Measurements from ENCODE around the gene FAM76B. TPM values are rescaled to one million over a fixed set of nuclear protein-coding genes. Genes with fewer than 3 reads are reported as not detected.

The FAM76B gene
- total RNA-seq, 2 experiments from 2014 or later: 51.6 to 71.2 TPM

- DNase-seq: no peak
- H3K9me3 Mint-ChIP-seq: no peaks in the 10 kb centered on the region
- H3K4me3 Mint-ChIP-seq: no peak overlapping the region
- CTCF ChIA-PET: interaction anchor here (3.0 kb wide), 1 partner anchor 17 kb away, joined by 10 read pairs; no protein-coding TSS in a partner anchor
- peaks cover 12% of the 10 kb centered on the region for H3K4me1 Mint-ChIP-seq
- no peak overlapping the region for H3K27ac Mint-ChIP-seq
- POLR2A ChIA-PET: no interaction called here
- H3K27me3 Mint-ChIP-seq: peaks cover 3% of the 10 kb centered on the region
- H3K36me3 Mint-ChIP-seq (ENCODE audit: low read depth): no peaks in the 10 kb centered on the region
These were observed 66.1 kb downstream of the FAM76B start for GRCh38 chr11:95723361-95723942.

GRCh38 chr11:95720195-95720594 lies 69.4 kb downstream of the FAM76B start:
- POLR2A ChIA-PET: no interaction called here

More at GRCh38 chr11:95720195-95720594, 69.4 kb downstream of the FAM76B start:
- CTCF ChIA-PET: no interaction called here
- Mint-ChIP-seq H3K4me1 (peaks cover 26% of the 10 kb centered on the region), H3K36me3 (ENCODE audit: low read depth) (no peaks in the 10 kb centered on the region), H3K9me3 (no peaks in the 10 kb centered on the region), H3K27me3 (no peaks in the 10 kb centered on the region), H3K27ac (no peak overlapping the region), H3K4me3 (no peak overlapping the region)
- no peak for DNase-seq

Other genes starting within 250 kb of the FAM76B start
- 10 to 100 TPM; 67.7 to 73.2 TPM for gene CEP57, start 716 bp upstream of the FAM76B start, total RNA-seq
- 10 to 100 TPM; 13.5 to 15.2 TPM for gene MTMR2, start 134.3 kb upstream of the FAM76B start, total RNA-seq